ENCODE results near the gene ROS1. TPM values are rescaled to one million over a fixed set of nuclear protein-coding genes. Genes with fewer than 3 reads are reported as not detected.

ROS1 gene
- total RNA-seq, 1 donor from 2014 or later = not detected

- Histone ChIP-seq H4K20me1 (ENCODE audit: low read depth) (no peaks in the 10 kb centered on the region), H2AFZ (replicated peaks) (no peak overlapping the region), H3F3A (ENCODE audit: low read depth) (peaks cover 2% of the 10 kb centered on the region), H3K4me2 (no peak overlapping the region), H3K4me3 (no peak overlapping the region), H3K4me1 (peaks cover 4% of the 10 kb centered on the region), H3K79me2 (ENCODE audit: low read depth) (no peaks in the 10 kb centered on the region), H3K9me3 (ENCODE audit: low read depth) (no peaks in the 10 kb centered on the region), H3K27me3 (no peaks in the 10 kb centered on the region), H3K9ac (no peak overlapping the region), H3K36me3 (no peaks in the 10 kb centered on the region), H3K27ac (no peak overlapping the region)
- no peaks in the 10 kb centered on the region for H3K4me1 Mint-ChIP-seq
- H3K9me3 Mint-ChIP-seq = no peaks in the 10 kb centered on the region
- no peak overlapping the region for H3K27ac Mint-ChIP-seq
- DNase-seq (ENCODE audit: low spot score) = no peak
- H3K36me3 Mint-ChIP-seq = no peaks in the 10 kb centered on the region
- no peaks in the 10 kb centered on the region for H3K27me3 Mint-ChIP-seq (ENCODE audit: insufficient read depth, low read depth)
- H3K4me3 Mint-ChIP-seq = no peak overlapping the region
- TF ChIP-seq CTCF (IDR thresholded peaks at IDR 0.05) (peak; percentile 37), EZH2 (IDR thresholded peaks at IDR 0.05) (no peak)
Measured at GRCh38 chr6:117399924-117400323, 25.8 kb downstream of the ROS1 start.

GRCh38 chr6:117399126-117399525 is 26.6 kb downstream of the ROS1 start:
- H3K4me1 ChIP-seq = peaks cover 4% of the 10 kb centered on the region
- H3K79me2 ChIP-seq (ENCODE audit: low read depth) = no peaks in the 10 kb centered on the region
- Mint-ChIP-seq H3K4me3 (no peak overlapping the region), H3K9me3 (no peaks in the 10 kb centered on the region), H3K27me3 (ENCODE audit: insufficient read depth, low read depth) (no peaks in the 10 kb centered on the region), H3K4me1 (no peaks in the 10 kb centered on the region), H3K27ac (no peak overlapping the region), H3K36me3 (no peaks in the 10 kb centered on the region)
- H3K4me3 ChIP-seq = no peak overlapping the region
- H3K9me3 ChIP-seq (ENCODE audit: low read depth) = no peaks in the 10 kb centered on the region
- H3K27ac ChIP-seq = no peak overlapping the region
- no peaks in the 10 kb centered on the region for H3K27me3 ChIP-seq
- TF ChIP-seq EZH2 (IDR thresholded peaks at IDR 0.05) (no peak), EZH2phosphoT487 (IDR thresholded peaks at IDR 0.05) (no peak), CTCF (IDR thresholded peaks at IDR 0.05) (no peak)
- H3K9ac ChIP-seq = no peak overlapping the region
- no peak overlapping the region for H2AFZ ChIP-seq (replicated peaks)
- H4K20me1 ChIP-seq (ENCODE audit: low read depth) = no peaks in the 10 kb centered on the region
- no peak overlapping the region for H3K4me2 ChIP-seq
- no peaks in the 10 kb centered on the region for H3K36me3 ChIP-seq
- no peak for DNase-seq (ENCODE audit: low spot score)
- H3F3A ChIP-seq (ENCODE audit: low read depth) = peaks cover 2% of the 10 kb centered on the region

GRCh38 chr6:117397536-117398227 is 28.1 kb downstream of the ROS1 start:
- Histone ChIP-seq H3K4me3 (no peak overlapping the region), H3K27me3 (no peaks in the 10 kb centered on the region), H3K9ac (no peak overlapping the region), H3K36me3 (no peaks in the 10 kb centered on the region), H3K9me3 (ENCODE audit: low read depth) (no peaks in the 10 kb centered on the region), H3K4me2 (no peak overlapping the region), H3K27ac (no peak overlapping the region), H2AFZ (replicated peaks) (no peak overlapping the region), H4K20me1 (ENCODE audit: low read depth) (no peaks in the 10 kb centered on the region), H3F3A (ENCODE audit: low read depth) (peaks cover 2% of the 10 kb centered on the region), H3K79me2 (ENCODE audit: low read depth) (no peaks in the 10 kb centered on the region), H3K4me1 (peaks cover 4% of the 10 kb centered on the region)
- no peak for TF ChIP-seq EZH2phosphoT487 (IDR thresholded peaks at IDR 0.05)
- no peak for TF ChIP-seq EZH2 (IDR thresholded peaks at IDR 0.05)
- Mint-ChIP-seq H3K9me3 (no peaks in the 10 kb centered on the region), H3K4me3 (no peak overlapping the region), H3K4me1 (no peaks in the 10 kb centered on the region), H3K36me3 (no peaks in the 10 kb centered on the region), H3K27me3 (ENCODE audit: insufficient read depth, low read depth) (no peaks in the 10 kb centered on the region), H3K27ac (no peak overlapping the region)
- peak; percentile 44 for DNase-seq (ENCODE audit: low spot score)

GRCh38 chr6:117396228-117396627 is 29.5 kb downstream of the ROS1 start:
- Mint-ChIP-seq H3K4me3 (no peak overlapping the region), H3K4me1 (no peaks in the 10 kb centered on the region), H3K36me3 (no peaks in the 10 kb centered on the region), H3K27me3 (ENCODE audit: insufficient read depth, low read depth) (no peaks in the 10 kb centered on the region), H3K27ac (no peak overlapping the region), H3K9me3 (no peaks in the 10 kb centered on the region)
- Histone ChIP-seq H3K79me2 (ENCODE audit: low read depth) (no peaks in the 10 kb centered on the region), H3K9ac (no peak overlapping the region), H3F3A (ENCODE audit: low read depth) (peaks cover 2% of the 10 kb centered on the region), H3K4me3 (no peak overlapping the region), H3K27me3 (no peaks in the 10 kb centered on the region), H3K9me3 (ENCODE audit: low read depth) (no peaks in the 10 kb centered on the region), H3K36me3 (no peaks in the 10 kb centered on the region), H3K4me1 (peaks cover 4% of the 10 kb centered on the region), H3K4me2 (no peak overlapping the region), H3K27ac (no peak overlapping the region), H4K20me1 (ENCODE audit: low read depth) (no peaks in the 10 kb centered on the region), H2AFZ (replicated peaks) (no peak overlapping the region)
- DNase-seq (ENCODE audit: low spot score) = no peak
- TF ChIP-seq EZH2phosphoT487 (IDR thresholded peaks at IDR 0.05) = no peak
- no peak for TF ChIP-seq CTCF (IDR thresholded peaks at IDR 0.05)
- TF ChIP-seq EZH2 (IDR thresholded peaks at IDR 0.05) = no peak

Measured in neural progenitor cell (in vitro differentiated cells).